ENCODE measurements around the gene CFAP299.
"Not testable (repeated sequence)": the region's sequence is repeated elsewhere in the genome, so short reads cannot be mapped to it uniquely, and the experiment has no call there.

The CFAP299 gene

DNA sequence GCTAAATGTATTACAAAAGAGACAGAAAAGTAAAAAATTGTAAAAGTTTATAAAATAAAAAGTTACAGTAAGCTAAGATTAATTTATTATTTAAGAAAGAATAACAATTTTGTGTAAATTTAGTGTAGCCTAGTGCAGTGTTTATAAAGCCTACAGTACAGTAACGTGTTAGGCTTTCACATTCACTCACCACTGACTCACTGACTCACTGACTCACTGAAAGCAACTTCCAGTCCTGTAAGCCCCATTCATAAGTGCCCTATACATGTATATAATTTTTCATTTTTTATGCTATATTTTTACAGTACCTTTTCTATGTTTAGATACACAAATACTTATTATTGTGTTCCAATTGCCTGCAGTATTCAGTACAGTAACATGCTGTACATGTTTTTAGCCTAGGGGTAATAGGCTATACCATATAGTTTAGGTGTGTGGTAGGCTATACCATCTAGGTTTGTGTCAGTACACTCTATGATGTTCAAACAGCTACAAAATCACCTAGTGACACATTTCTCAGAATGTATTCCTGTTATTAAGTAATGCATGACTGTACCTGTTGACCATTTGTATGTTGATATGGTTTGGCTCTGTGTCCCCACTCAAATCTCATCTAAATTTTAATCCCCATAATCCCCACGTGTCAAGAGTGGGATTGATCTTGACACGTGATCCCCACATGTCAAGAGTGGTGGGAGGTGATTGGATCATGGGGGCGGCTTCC is 57.9 kb downstream of the CFAP299 start:
- no peak for DNase-seq

DNA sequence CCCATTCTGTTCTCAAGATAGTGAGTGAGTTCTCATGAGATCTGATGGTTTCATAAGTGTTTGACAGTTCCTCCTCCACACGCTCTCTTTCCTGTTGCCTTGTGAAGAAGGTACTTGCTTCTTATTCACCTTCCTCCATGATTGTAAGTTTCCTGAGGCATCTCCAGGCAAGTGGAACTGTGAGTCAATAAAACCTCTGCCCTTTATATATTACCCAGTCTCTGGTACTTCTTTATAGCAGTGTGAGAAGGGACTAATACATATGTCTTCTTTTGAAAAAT is 58.4 kb downstream of the CFAP299 start:
- no peak for DNase-seq

DNA sequence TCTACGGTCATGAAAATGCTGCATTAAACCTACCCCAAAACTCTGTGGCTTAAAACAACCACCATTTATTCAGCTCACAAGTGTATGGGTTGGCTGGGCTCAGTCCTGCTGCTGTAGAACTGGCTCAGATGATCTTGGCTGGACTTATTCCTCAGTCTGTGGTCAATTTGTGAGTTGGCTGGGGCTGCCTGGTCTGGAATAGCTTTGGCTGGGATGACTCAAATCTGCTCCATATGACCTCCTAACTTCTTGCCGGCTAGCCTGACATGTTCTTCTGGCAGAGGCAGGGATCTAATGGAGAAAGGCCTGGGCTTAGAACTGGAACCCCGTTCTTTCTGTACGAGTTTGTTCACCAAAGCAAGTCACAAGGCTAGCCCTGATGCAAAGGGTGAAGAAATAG is 71.7 kb downstream of the CFAP299 start:
- DNase-seq, result no peak

DNA sequence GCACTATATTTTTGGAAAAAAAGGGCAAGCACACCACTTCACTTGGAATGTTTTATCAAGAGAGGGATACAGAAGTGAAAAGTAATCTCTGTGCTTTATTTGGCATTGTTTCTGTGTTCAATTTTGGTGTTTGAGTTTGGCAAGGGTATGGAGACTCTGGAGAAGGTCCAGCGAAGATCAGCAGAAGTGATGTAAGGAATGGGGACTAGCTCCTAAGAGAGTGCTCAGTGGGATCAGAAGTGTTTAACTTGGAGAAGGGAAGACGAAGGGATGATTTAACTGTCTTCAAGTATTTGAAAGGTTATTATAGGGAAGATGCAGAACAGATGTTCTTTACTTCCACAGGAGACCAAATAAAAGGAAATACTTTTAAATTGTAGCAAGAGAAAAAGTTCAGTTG is 74.3 kb downstream of the CFAP299 start:
- no peak for DNase-seq

DNA sequence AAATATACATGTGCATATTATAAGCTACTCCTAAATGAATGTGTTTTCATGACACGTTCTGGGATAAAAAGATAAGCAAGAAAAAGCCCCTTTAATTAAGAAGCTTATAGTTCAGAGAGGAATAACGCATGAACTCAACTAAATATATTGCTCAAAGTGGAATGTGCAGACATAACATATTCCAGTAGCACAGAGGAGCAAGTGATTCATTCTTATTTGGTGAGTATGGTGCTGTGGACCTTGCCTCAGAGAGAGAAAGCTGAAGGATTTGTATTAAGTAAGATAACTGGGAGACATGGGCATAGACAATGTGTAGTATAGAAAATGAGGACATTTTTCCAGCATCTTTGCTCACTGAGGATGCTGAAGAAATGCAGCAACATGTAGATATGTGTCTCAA is 76.8 kb downstream of the CFAP299 start:
- DNase-seq, result no peak

DNA sequence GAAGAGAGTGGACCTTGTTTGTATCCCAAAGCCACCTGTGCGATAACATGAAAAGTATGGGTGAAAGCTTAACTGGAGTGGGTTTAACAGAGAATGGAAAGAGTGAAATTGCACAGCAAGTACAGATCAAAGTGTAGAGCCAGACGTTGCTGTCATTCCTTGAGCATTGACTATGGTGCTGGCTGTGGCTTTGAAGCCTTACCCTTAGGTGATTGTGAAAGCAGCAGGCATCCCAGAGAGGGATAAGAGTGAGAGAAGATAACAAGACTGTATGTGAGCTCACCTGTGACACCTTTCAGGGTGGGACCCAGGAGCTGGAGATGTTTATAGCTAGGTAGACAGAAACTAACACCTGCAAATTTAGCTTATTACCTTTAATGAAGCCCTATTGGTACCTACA is 77.6 kb downstream of the CFAP299 start:
- DNase-seq, result no peak

DNA sequence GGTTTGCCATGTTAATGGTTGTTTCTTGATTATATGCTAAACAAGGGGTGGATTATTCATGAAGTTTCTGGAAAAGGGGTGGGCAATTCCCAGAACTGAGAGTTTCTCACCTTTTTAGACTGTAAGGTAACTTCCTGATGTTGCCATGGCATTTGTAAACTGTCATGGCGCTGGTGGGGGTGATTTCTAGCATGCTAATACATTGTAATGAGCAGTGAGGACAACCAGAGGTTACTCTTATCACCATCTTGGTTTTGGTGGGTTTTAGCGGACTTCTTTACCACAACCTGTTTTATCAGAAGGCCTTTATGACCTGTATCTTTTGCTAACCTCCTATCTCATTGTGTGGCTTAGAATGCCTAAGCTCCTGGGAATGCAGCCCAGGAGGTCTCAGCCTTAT is 81.5 kb downstream of the CFAP299 start:
- no peak for DNase-seq

DNA sequence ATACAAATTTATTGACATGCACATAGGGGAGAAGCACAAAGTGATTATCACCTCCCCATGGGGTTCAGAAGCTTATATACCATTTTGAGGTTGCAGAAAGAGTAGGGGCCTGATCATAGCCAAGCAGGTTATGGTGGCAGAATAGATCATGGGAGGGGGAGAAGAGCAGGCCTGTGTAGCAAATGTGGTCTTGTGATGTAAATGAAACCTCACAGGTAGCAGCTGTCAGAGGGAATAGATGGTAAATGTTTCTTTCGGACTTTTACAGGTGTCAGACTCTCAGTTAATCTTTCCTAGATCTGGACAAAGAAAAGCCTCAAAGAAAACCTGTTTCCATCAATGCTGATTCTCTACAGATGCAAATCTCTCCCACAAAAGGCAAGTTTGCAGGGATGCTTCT is 84.4 kb downstream of the CFAP299 start:
- DNase-seq, result no peak

DNA sequence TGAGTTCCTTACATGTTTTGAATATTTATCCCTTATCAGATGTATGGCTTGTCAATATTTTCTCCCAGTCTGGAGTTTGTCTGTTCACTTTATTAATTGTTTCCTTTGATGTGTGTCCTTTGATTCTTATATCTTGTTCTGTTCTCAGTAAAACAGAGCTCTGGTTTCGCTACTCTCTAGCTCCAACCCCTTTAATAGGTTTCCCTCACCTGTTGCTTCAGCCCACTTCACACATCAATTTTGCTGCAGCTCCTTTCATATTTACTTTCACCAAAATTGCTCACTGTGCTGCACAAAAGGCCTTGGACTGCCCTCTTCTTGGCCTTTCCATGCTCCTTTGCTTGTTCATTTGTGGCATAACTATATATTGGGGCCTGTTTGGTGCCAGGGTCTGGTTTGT is 85.1 kb downstream of the CFAP299 start:
- DNase-seq, result no peak

DNA sequence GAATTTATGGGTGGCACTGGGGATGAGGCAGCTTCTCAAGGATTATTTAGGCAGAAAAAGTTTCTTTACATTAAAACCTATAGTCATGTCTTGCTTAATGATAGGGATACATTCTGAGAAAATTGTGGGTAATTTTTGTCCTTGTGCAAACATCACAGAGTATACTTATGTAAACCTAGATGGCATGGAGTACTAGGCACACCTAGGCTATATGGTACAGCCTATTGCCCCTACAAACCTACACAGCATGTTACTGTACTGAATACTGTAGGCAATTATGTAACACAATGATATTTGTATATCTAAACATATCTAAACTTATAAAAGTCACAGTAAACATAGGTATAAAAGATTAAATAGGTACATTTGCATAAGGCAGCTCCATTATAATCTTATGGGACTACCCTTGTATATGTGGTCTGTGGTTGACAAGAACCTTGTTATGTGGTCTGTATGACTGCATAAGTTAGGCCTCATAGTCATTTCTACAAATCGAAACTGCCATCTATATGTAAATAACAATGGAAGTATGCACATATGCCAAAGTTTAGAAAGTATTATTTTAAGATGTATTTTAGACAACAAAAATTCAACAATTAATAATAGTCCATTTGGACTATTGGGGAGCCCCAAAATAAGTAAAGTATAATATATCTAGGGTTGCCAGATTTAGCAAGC is 87.3 kb downstream of the CFAP299 start:
- DNase-seq, result no peak

DNA sequence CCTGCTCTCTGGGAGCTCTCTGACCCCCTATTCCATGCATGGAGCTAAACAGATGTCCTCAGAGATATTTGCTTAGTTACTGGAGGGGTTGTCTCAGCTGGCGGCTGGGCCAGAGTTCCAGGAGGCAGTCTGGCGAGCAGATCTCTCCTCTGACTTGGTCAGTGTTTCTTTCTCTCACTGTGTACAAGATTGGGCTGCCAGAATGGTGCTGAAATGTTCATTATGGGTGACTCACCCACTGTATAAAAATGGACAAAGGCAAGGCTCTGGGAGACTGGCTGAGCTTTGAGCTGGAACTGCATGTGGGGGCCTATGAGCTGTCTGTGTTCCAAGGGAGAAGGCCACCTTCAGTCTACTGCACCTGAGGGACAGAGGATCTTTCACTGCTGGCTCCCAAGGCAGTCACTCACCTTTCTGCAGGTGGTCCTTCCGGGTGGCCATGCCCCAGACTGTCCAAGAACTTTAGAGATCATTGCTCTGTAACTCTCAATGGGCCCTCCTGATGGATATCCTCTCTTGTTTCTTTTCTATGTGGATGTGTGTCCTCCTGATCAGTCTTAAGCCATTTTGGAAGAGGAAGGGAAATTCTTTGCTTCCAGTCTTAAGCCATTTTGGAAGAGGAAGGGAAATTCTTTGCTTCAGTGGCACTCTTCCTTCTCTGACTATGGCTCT is 88.2 kb downstream of the CFAP299 start:
- no peak for DNase-seq

DNA sequence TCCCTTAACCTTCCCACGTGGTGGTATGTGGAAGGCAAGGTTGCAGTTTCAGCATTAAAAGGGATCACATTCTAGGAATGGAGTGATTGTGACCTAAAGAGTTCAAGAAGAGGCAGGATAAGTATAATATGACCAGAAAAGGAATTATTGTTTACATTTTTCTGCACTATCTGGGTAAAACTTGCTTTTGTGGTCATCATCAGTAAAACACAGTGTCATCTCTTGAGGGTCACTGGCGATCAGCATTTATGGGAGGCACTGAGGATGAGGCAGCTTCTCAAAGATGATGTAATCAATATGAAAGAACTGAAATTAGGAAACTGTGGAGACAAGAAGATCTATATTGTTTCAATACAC is 88.7 kb downstream of the CFAP299 start:
- no peak for DNase-seq

DNA sequence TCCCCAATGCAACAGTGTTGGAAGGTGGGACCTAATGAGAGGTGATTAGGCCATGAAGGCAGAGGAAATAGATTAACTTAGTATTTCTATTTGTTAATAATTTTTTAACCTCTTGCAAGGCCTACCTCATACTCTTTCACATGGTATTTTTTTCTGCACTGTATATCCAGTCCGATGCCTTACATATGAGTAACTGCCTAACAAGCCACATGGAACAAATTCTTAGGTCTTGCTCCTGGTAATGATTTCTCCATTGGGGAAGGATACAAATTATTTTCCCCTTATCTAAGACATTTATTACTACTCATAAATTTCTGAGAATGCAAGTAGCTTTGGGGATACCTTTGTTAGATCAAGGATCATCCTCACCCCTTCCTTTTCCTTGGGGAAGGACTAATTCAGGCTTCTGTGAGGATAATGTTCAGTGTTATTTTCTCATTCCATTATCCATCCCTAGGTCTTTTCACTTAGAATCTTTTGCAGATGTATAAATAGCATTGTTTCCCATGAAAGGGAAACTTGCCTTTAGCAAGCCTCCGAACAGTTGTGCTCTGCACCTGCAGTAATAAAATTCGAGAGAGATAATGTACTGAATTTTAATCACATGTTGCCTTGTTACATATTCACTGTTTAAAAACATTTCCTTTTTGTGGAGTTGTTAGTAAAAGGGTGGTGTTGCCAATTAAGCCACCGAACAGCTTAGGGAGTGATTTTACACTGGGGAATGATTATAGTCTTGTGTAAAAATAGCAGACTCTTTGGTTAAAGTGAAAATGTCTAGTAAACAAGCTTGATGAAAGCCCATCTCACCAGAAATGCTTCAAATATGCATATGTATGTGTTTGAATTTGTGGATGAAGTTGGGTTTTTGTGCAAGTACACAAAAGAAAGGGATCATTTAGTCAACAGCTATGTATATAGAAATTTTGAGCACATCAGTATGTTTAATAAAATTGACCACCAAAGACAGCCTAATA is 89.9 kb downstream of the CFAP299 start:
- DNase-seq, result no peak

DNA sequence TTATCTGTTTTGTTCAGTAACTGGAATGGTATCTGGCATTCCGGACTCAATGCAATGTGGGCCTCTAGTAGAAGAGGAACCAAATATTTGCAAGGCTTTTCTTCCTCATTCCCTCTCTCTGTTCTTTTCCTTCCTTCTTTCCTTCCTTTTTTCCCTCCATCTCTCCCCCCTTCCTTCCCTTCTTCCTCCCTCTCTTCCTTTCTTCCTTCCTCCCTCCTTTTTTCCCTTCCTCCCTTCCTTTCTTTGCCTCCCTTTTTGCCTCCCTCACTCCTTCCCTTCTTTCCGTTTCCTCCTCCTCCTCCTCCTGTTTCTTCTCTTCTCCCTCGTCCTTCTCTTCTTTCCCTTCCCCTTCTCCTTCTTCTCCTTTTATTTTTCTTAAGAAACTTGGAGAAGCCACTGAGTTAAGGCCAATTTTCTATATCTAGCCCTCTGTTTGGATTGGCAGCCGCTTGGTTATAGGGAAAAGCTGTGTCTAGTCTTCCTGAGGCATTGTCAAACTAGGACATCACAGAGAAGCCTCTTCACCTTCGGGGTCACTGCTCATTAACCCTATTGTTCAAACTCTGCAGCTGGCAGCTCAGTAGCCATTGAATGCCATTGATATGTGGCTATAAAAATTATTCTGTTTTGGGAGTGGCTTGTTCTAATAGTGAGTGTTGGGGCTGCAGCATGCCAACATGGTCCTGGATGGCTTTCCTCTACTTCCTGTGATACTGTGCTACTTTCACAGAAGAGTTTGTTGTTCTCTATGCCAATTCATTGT is 95.9 kb downstream of the CFAP299 start:
- DNase-seq, result no peak

DNA sequence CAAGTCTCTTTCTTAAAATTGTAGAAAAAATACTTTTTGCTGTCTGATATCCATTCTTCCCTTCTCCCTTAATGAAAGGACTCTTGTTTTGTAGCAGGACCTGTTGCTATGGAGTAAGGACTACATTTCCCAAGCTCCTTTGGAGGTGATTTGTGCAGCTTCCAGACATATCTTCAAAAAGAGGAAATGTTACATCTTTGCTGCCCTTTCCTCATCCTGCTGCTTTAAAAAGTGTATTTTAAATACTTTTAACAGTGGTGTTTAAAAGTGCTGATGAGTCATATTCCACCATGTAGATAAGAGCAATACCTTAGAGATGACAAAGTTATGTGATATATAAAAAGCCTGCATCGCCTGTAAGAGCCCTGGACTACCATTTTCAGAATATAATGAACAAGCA is 98.7 kb downstream of the CFAP299 start:
- DNase-seq, result no peak

DNA sequence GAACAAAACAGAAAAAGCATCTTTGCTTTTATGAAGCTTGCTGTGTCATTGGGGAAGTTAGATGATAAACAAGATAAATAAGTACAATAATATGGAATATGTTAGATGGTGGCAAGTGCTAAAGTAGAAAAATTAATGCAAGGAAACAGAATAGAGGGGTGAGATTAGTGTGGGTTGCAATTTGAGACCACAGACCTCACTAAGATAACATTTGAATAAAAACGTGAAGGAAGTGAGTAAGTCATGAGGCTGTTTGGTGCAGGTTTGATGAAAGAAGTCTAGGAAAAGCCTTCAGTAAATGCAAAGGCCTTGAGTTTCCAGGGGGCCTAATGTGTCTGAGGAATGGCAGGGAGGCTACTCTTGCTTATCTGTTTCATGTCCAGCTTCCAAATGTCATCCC is 102.5 kb downstream of the CFAP299 start:
- DNase-seq, result no peak

DNA sequence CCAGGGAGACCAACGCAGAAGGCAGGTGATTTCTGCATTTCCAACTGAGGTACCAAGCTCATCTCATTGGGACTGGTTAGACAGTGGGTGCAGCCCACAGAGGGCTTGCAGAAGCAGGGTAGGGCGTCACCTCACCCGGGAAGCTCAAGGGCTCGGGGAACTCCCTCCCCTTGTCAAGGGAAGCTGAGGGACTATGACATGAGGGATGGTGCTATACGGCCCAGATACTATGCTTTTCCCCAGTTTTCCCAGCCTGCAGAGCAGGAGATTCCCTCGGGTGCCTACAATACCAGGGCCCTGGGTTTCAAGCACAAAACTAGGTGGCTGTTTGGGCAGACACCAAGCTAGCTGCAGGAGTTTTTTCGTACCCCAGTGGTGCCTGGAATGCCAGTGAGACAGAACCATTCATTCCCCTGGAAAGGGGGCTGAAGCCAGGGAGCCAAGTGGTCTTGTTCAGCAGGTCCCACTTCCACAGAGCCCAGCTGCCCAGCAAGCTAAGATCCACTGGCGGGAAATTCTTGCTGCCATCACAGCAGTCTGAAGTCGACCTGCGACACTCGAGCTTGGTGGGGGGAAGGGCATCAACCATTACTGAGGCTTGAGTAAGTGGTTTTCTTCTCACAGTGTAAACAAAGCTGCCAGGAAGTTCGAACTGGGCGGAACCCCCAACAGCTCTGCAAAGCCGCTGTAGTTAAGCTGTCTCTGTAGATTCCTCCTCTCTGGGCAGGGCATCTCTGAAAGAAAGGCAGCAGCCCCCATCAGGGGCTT is 103.9 kb downstream of the CFAP299 start:
- not testable (repeated sequence) for DNase-seq

DNA sequence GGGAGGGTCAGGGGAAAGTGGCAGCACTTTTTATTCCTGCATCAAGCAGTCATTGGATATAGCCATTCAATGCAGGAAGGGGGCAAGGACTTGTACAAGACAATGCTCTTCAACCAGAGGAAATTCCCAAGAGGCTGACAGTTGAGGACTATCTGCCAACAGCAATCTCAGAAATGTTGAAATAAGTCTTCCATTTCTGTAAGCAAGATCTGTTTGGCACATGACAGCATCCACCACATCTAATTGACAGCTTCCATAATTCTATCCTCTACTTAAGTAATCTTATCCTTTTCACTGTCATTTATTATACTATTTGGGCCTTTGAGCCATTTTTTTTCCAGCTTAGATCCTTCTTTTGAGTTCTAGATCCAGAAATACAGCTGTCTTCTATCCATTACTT is 110.7 kb downstream of the CFAP299 start:
- DNase-seq, result no peak

DNA sequence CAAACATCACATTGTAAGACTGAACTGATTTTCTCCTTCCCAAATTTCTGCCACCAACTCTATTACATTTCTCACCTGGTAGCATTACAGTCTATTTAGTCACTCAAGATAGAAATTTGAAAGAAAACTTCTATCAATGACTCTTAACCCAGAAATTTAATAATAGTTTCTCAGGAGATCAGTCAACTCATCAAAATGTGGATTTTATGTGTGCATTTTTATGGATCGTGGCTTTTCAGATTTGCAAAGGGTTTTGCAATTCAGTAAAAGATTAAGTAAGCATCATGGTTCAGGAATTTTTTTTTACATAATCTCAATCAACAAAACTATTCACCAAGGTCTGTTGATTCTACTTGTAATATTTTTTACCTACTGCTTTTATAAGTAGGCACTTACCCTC is 111.1 kb downstream of the CFAP299 start:
- no peak for DNase-seq

DNA sequence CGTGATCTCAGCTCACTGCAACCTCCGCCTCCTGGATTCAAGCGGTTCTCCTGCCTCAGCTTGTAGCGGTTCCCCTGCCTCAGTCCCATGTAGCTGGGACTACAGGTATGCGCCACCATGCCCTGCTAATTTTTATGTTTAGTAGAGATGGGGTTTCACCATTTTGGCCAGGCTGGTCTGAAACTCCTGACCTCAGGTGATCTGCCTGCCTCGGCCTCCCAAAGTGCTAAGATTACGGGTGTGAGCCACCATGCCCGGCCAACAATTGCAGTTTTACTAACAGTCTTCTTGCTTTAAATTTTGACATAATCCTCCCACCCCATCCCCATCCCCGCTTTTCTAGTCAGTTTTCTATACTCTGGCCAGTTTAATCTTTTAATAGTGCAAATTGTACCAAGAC is 112.0 kb downstream of the CFAP299 start:
- no peak for DNase-seq

DNA sequence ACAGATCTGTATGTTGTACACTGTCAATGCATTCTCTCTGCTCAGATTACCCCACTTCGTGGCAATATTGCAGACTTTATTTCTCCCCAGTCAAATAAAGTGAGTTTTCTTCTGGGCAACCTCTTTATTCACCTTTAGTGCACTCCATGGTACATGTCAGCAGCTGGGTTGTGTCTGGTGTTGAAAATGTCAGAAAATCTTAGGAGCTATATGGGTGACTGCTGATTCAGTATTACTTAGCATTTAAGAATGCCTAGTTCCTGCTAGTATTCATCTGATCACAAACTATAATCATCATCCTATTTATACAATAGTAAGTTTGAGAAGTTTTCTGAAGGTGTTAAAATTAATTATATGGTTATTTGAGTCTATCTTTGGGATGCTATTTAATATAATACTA is 112.5 kb downstream of the CFAP299 start:
- no peak for DNase-seq

DNA sequence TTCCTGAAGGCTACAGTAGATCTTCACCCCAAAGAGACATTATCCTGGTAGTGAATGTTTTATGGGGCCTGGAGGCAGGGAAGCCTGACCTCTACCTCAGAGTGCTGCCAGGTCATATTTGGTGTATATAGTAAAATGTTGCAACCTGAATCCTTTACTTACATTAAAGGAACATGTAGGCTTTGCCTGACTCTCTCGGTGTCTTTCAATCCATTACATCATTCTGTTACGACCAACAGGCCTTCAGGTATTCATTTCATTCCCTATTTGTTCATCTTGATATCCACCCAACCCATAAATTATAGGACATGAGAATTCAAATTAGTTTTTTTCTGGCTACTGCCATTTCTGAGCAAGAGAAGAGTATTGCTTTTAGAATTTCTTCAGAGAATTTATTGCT is 116.5 kb downstream of the CFAP299 start:
- no peak for DNase-seq

Data from NCI-H1105 treated with DMSO at 0.1 percent for 48 hours (cell line).